OCI-LY1 (cell line): ENCODE data around the gene ZCCHC14.

ENCODE experiments used
- EZH2 ChIP-seq: fragments of 200-600 bp; sonication (generic), shearing (Covaris generic); IDR thresholded peaks from 2 replicates; pipeline ENCODE4 v1.8.0; 2017; ENCODE audit warnings: borderline replicate concordance, mixed run types, mild to moderate bottlenecking, antibody characterized with exemption, low read length, moderate library complexity, mixed read lengths
- TF ChIP-seq, protein P1 (sequence below): fragments of 200-600 bp; sonication (generic), shearing (Covaris generic); IDR thresholded peaks from 2 replicates; pipeline ENCODE4 v1.5.1; 2017; ENCODE audit warnings: mild to moderate bottlenecking, antibody characterized with exemption, low read length, moderate library complexity, mixed read lengths

DNA sequence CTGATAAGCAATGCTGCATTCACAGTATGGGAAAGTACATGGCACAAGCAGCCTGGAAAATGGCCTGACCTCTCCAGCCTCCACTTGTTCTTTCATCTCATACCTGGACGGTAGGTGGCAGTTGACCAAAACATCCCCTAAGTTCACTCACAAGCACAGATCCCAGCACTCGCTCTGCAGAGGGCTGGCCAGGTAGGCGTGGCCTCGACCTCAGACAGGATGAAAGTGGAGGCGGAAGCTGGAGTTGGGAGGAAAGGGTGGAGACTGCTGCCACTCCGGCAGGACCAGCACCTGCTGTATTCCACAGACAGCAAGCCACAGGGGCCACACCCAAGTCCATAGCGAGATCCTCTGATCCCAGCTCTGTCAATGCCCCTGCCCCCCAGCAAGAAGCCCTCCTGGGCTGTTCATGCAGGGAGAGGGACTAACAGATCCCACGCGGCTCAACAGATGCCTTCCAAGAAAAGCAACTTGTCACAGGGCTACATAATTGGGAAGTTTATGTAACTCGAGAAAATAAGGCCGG is 31.3 kb downstream of the ZCCHC14 start:
- TF ChIP-seq, protein P1, sequence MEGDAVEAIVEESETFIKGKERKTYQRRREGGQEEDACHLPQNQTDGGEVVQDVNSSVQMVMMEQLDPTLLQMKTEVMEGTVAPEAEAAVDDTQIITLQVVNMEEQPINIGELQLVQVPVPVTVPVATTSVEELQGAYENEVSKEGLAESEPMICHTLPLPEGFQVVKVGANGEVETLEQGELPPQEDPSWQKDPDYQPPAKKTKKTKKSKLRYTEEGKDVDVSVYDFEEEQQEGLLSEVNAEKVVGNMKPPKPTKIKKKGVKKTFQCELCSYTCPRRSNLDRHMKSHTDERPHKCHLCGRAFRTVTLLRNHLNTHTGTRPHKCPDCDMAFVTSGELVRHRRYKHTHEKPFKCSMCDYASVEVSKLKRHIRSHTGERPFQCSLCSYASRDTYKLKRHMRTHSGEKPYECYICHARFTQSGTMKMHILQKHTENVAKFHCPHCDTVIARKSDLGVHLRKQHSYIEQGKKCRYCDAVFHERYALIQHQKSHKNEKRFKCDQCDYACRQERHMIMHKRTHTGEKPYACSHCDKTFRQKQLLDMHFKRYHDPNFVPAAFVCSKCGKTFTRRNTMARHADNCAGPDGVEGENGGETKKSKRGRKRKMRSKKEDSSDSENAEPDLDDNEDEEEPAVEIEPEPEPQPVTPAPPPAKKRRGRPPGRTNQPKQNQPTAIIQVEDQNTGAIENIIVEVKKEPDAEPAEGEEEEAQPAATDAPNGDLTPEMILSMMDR: peak; percentile 68
- TF ChIP-seq EZH2: no peak
